ENCODE results near the gene WDR38.

WDR38 gene

GRCh38 chr9:124810663-124811355 lies 42.5 kb upstream of the WDR38 start:
- TF ChIP-seq, protein P1, sequence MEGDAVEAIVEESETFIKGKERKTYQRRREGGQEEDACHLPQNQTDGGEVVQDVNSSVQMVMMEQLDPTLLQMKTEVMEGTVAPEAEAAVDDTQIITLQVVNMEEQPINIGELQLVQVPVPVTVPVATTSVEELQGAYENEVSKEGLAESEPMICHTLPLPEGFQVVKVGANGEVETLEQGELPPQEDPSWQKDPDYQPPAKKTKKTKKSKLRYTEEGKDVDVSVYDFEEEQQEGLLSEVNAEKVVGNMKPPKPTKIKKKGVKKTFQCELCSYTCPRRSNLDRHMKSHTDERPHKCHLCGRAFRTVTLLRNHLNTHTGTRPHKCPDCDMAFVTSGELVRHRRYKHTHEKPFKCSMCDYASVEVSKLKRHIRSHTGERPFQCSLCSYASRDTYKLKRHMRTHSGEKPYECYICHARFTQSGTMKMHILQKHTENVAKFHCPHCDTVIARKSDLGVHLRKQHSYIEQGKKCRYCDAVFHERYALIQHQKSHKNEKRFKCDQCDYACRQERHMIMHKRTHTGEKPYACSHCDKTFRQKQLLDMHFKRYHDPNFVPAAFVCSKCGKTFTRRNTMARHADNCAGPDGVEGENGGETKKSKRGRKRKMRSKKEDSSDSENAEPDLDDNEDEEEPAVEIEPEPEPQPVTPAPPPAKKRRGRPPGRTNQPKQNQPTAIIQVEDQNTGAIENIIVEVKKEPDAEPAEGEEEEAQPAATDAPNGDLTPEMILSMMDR (conservative IDR thresholded peaks at IDR 0.05; ENCODE audit: control insufficient read depth, insufficient read depth, low read depth, low read length) = no peak
- DNase-seq (ENCODE audit: low read depth) = peak; percentile 83
- H3K4me3 ChIP-seq (ENCODE audit: control insufficient read depth, low read depth, low read length) = no peak overlapping the region

GRCh38 chr9:124812441-124812876 lies 40.8 kb upstream of the WDR38 start:
- TF ChIP-seq, protein P1 (conservative IDR thresholded peaks at IDR 0.05; ENCODE audit: control insufficient read depth, insufficient read depth, low read depth, low read length) = no peak
- H3K4me3 ChIP-seq (ENCODE audit: control insufficient read depth, low read depth, low read length) = no peak overlapping the region
- peak; percentile 98 for DNase-seq (ENCODE audit: low read depth)

DNA sequence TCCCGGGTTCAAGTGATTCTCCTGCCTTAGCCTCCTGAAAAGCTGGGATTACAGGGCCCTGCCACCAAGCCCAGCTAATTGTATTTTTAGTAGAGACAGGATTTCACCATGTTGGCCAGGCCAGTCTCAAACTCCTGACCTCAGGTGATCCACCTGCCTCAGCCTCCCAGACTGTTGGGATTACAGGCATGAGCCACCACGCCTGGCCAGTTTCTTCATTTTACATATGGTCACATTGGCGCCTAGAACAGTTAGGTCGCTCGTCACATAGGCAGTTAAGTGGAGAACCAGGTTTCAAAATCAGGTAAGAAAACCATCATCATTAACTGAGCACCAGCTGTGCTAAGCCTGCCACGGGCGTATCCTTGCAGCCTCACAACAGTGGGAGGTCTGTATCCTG lies 40.2 kb upstream of the WDR38 start:
- no peak overlapping the region for H3K4me3 ChIP-seq (ENCODE audit: control insufficient read depth, low read depth, low read length)
- TF ChIP-seq, protein P1 (conservative IDR thresholded peaks at IDR 0.05; ENCODE audit: control insufficient read depth, insufficient read depth, low read depth, low read length) = no peak

GRCh38 chr9:124813501-124814163 lies 39.6 kb upstream of the WDR38 start:
- no peak for DNase-seq (ENCODE audit: low read depth)
- H3K4me3 ChIP-seq (ENCODE audit: control insufficient read depth, low read depth, low read length) = no peak overlapping the region

More for the DNA sequence above, 40.2 kb upstream of the WDR38 start:
- DNase-seq (ENCODE audit: low read depth) = no peak

GRCh38 chr9:124814164-124814535 lies 39.1 kb upstream of the WDR38 start:
- TF ChIP-seq, protein P1 (conservative IDR thresholded peaks at IDR 0.05; ENCODE audit: control insufficient read depth, insufficient read depth, low read depth, low read length) = no peak
- H3K4me3 ChIP-seq (ENCODE audit: control insufficient read depth, low read depth, low read length) = no peak overlapping the region
- DNase-seq (ENCODE audit: low read depth) = no peak

More at GRCh38 chr9:124813501-124814163, 39.6 kb upstream of the WDR38 start:
- TF ChIP-seq, protein P1 (conservative IDR thresholded peaks at IDR 0.05; ENCODE audit: control insufficient read depth, insufficient read depth, low read depth, low read length) = no peak

GRCh38 chr9:124815601-124816000 lies 37.7 kb upstream of the WDR38 start:
- TF ChIP-seq, protein P1 (conservative IDR thresholded peaks at IDR 0.05; ENCODE audit: control insufficient read depth, insufficient read depth, low read depth, low read length) = no peak
- no peak for DNase-seq (ENCODE audit: low read depth)
- no peak overlapping the region for H3K4me3 ChIP-seq (ENCODE audit: control insufficient read depth, low read depth, low read length)

All from fibroblast of mammary gland (primary cell).